SK-N-SH (cell line): ENCODE data around the gene MFSD12. TPM values are rescaled to one million over a fixed set of nuclear protein-coding genes. Genes with fewer than 3 reads are reported as not detected.

Experiments used
- CTCF ChIA-PET: fragments of 300-600, 350-600 bp; formaldehyde crosslinking; extraction: SDS; loops from one replicate; lab custom pipeline; 2021; lab: Yijun Ruan, JAX
- POLR2A ChIA-PET: fragments of 350-600 bp; sonication (Branson Sonifier 250); formaldehyde crosslinking; extraction: SDS; loops from one replicate; lab custom pipeline; 2020; ENCODE audit warnings: antibody characterized with exemption, inconsistent platforms; lab: Yijun Ruan, JAX
- DNase-seq: peaks from one replicate; pipeline ENCODE4 v3.0.0; 2012
- H2AFZ ChIP-seq: fragments of 200-600 bp; sonication (generic); 2 replicates; pipeline ENCODE4 v1.8.1; 2016; ENCODE audit warnings: antibody characterized with exemption, mild to moderate bottlenecking, low read depth
- H3F3A ChIP-seq: fragments of 200-600 bp; sonication (generic); replicated peaks from 2 replicates; pipeline ENCODE3; 2016; ENCODE audit warnings: antibody characterized with exemption, mild to moderate bottlenecking; ENCODE audit not compliant: insufficient read depth
- H3K27ac ChIP-seq, 2 experiments: fragments of 200-500 bp in 1 of 2; fragments of 200-600 bp in 1 of 2; sonication (Bioruptor generic) in 1 of 2; sonication (generic), shearing (Covaris generic) in 1 of 2; 2 replicates each; pipeline versions ENCODE4 v1.5.1 to v1.6.1; 2014 to 2016; ENCODE audit warnings: low read depth in 2 of 2, inconsistent platforms in 1 of 2, low read length in 1 of 2, mild to moderate bottlenecking in 1 of 2, mixed read lengths in 1 of 2
- H3K27me3 ChIP-seq: fragments of 200-600 bp; sonication (generic), shearing (Covaris generic); 2 replicates; pipeline ENCODE4 v1.6.1; 2016; ENCODE audit warnings: mixed run types; ENCODE audit not compliant: insufficient read depth
- H3K36me3 ChIP-seq, 2 experiments: fragments of 200-500 bp in 1 of 2; fragments of 200-600 bp in 1 of 2; sonication (Bioruptor generic) in 1 of 2; sonication (generic) in 1 of 2; replicated peaks in 1 of 2; 2 replicates each; pipeline versions ENCODE3 to v1.5.1; 2014 to 2016; ENCODE audit warnings: low read length in 1 of 2, mild to moderate bottlenecking in 1 of 2; ENCODE audit not compliant: insufficient read depth in 2 of 2, control insufficient read depth in 1 of 2
- H3K4me1 ChIP-seq, 2 experiments: fragments of 200-500 bp in 1 of 2; fragments of 200-600 bp in 1 of 2; sonication (Bioruptor generic) in 1 of 2; sonication (generic), shearing (Covaris generic) in 1 of 2; 2 replicates each; pipeline versions ENCODE4 v1.5.1 to v1.6.1; 2014 to 2016; ENCODE audit warnings: low read depth in 1 of 2, low read length in 1 of 2, mixed run types in 1 of 2; ENCODE audit not compliant: insufficient read depth in 2 of 2, control insufficient read depth in 1 of 2
- H3K4me2 ChIP-seq: fragments of 200-600 bp; sonication (generic), shearing (Covaris generic); 2 replicates; pipeline ENCODE4 v1.6.1; 2017; ENCODE audit warnings: mixed run types
- H3K4me3 ChIP-seq, 2 experiments: fragments of 200-500 bp in 1 of 2; fragments of 200-600 bp in 1 of 2; sonication (Bioruptor generic) in 1 of 2; sonication (generic), shearing (Covaris generic) in 1 of 2; 2 replicates each; pipeline versions ENCODE4 v1.5.1 to v1.8.1; 2014 to 2016; ENCODE audit warnings: low read depth in 2 of 2, inconsistent platforms in 1 of 2, low read length in 1 of 2, mild to moderate bottlenecking in 1 of 2, mixed read lengths in 1 of 2, moderate library complexity in 1 of 2
- H3K79me2 ChIP-seq: fragments of 200-600 bp; sonication (generic); 2 replicates; pipeline ENCODE4 v1.8.1; 2017; ENCODE audit warnings: mild to moderate bottlenecking; ENCODE audit not compliant: insufficient read depth
- H3K9ac ChIP-seq: fragments of 200-600 bp; sonication (generic); 2 replicates; pipeline ENCODE4 v1.6.1; 2017; ENCODE audit warnings: mixed run types
- H3K9me2 ChIP-seq: fragments of 200-600 bp; sonication (generic); 2 replicates; pipeline ENCODE4 v1.6.1; 2017; ENCODE audit warnings: mixed run types
- H3K9me3 ChIP-seq: fragments of 200-600 bp; sonication (generic); 2 replicates; pipeline ENCODE4 v1.6.1; 2017; ENCODE audit warnings: mixed run types, mild to moderate bottlenecking, moderate library complexity
- H4K20me1 ChIP-seq: fragments of 200-600 bp; sonication (generic); 2 replicates; pipeline ENCODE4 v1.6.1; 2017; ENCODE audit warnings: mild to moderate bottlenecking, mixed run types; ENCODE audit not compliant: insufficient read depth
- CTCF ChIP-seq: fragments of 200-600 bp; sonication (generic); IDR thresholded peaks from 2 replicates; pipeline ENCODE4 v1.6.1; 2017; ENCODE audit warnings: antibody characterized with exemption, mild to moderate bottlenecking, moderate library complexity
- GABPA ChIP-seq: IDR thresholded peaks from 2 replicates; pipeline ENCODE4 v1.4.0; 2012; ENCODE audit warnings: low read depth, mild to moderate bottlenecking
- GATA2 ChIP-seq: sonication (generic); formaldehyde crosslinking; IDR thresholded peaks from 2 replicates; pipeline ENCODE4 v1.5.0; 2020; ENCODE audit warnings: mild to moderate bottlenecking, missing genetic modification reagents
- JUND ChIP-seq: IDR thresholded peaks from 2 replicates; pipeline ENCODE4 v1.4.0; 2012
- MXI1 ChIP-seq: IDR thresholded peaks from 2 replicates; pipeline ENCODE4 v1.6.1; 2012; ENCODE audit warnings: mild to moderate bottlenecking, low read depth, low read length, improper control_type of control experiment
- PBX3 ChIP-seq: IDR thresholded peaks from 2 replicates; pipeline ENCODE4; 2012
- RAD21 ChIP-seq: IDR thresholded peaks from 2 replicates; pipeline ENCODE4 v1.6.1; 2012; ENCODE audit warnings: mild to moderate bottlenecking, low read length
- RXRA ChIP-seq: IDR thresholded peaks from 2 replicates; pipeline ENCODE4 v1.4.0; 2012; ENCODE audit warnings: low read depth, mild to moderate bottlenecking, borderline replicate concordance
- SMC3 ChIP-seq: IDR thresholded peaks from 2 replicates; pipeline ENCODE4 v1.6.1; 2012; ENCODE audit warnings: low read depth, low read length, improper control_type of control experiment
- TAF1 ChIP-seq: IDR thresholded peaks from 2 replicates; pipeline ENCODE4 v1.6.1; 2012; ENCODE audit warnings: low read depth, mild to moderate bottlenecking, low read length, moderate library complexity, borderline replicate concordance
- TEAD4 ChIP-seq: IDR thresholded peaks from 2 replicates; pipeline ENCODE4 v1.4.0; 2012; ENCODE audit warnings: mild to moderate bottlenecking, borderline replicate concordance; ENCODE audit not compliant: insufficient read depth
- WGBS: methylation state at CpG from one replicate; pipeline ENCODE4 v1.1.6; 2017; ENCODE audit warnings: low lambda C conversion rate; 5-methylcytosine and 5-hydroxymethylcytosine counted together
- polyA plus RNA-seq, 3 experiments: library from polyadenylated mRNA; depleted of rRNA; stranded (reverse); fragments of >200 nt; gene quantifications; 2 replicates each; pipeline ENCODE4 v1.2.3, GENCODE V29; 2012

Gene MFSD12
- polyA plus RNA-seq, 1 of the 3 experiments (the other 2 are of a cell fraction): 53.3 TPM

GRCh38 chr19:3538965-3539755 is 18.2 kb downstream of the MFSD12 start, which contains the start of gene TEKTIP1:
Gene TEKTIP1 (plus strand): TSS chr19:3539174. CDS start chr19:3539178, 4 bp downstream.
- Histone ChIP-seq H3K27me3 (no peaks in the 10 kb centered on the region), H3K79me2 (no peaks in the 10 kb centered on the region), H3K4me1 (no peaks in the 10 kb centered on the region; a peak in 1 of 4 replicates), H3K9ac (no peak within 1 kb of the TSS), H3K36me3 (peaks cover 0 to 22% of the 10 kb centered on the region in 2 experiments), H3F3A (peaks cover 9% of the 10 kb centered on the region), H3K27ac (no peak within 1 kb of the TSS), H2AFZ (no peak within 1 kb of the TSS), H3K9me3 (no peaks in the 10 kb centered on the region), H3K9me2 (no peaks in the 10 kb centered on the region), H3K4me2 (no peak within 1 kb of the TSS), H4K20me1 (peaks cover 9% of the 10 kb centered on the region), H3K4me3 (no peak within 1 kb of the TSS)
- POLR2A ChIA-PET: no interaction called here
- CTCF ChIA-PET: interaction anchor here (0.8 to 1.1 kb wide), 3 partner anchors 8 to 32 kb away, joined by 3 to 5 read pairs (median 4); partner anchors contain the start of gene FZR1
- TF ChIP-seq SMC3 (no peak), CTCF (no peak)
- DNase-seq: no peak
- WGBS: 75% methylated on average over 22 of the region's 28 CpGs

- peaks cover 9% of the 10 kb centered on the region for H4K20me1 ChIP-seq
- CTCF ChIA-PET: interaction anchor here (0.8 to 1.3 kb wide), 5 partner anchors 9 to 36 kb away, joined by 3 to 5 read pairs (median 4); partner anchors contain the start of gene FZR1
- no peak for TF ChIP-seq SMC3
- TF ChIP-seq GATA2 (CRISPR knock-in tag): no peak
- no peak for TF ChIP-seq RAD21
- TF ChIP-seq GABPA: no peak
- no peak for TF ChIP-seq PBX3
- TF ChIP-seq CTCF: no peak
- TF ChIP-seq RXRA: no peak
- TF ChIP-seq TEAD4: no peak
- no peak for TF ChIP-seq TAF1
- TF ChIP-seq JUND: no peak
- no peak for TF ChIP-seq MXI1
- H3K27ac ChIP-seq: no peak overlapping the region
- no peak overlapping the region for H3K9ac ChIP-seq
- 93% methylated on average over 12 of the region's 25 CpGs for WGBS
- no peaks in the 10 kb centered on the region for H3K27me3 ChIP-seq
- no peak overlapping the region for H3K4me3 ChIP-seq
- no peaks in the 10 kb centered on the region; a peak in 1 of 4 replicates for H3K4me1 ChIP-seq
- H3K36me3 ChIP-seq: peaks cover 0 to 25% of the 10 kb centered on the region in 2 experiments
- no peaks in the 10 kb centered on the region for H3K79me2 ChIP-seq
- DNase-seq: no peak
- no peak overlapping the region for H2AFZ ChIP-seq
- no peak overlapping the region for H3K4me2 ChIP-seq
- peaks cover 9% of the 10 kb centered on the region for H3F3A ChIP-seq
- no peaks in the 10 kb centered on the region for H3K9me3 ChIP-seq
- POLR2A ChIA-PET: no interaction called here
- H3K9me2 ChIP-seq: no peaks in the 10 kb centered on the region
Measured at GRCh38 chr19:3538258-3538929, 19.0 kb downstream of the MFSD12 start.
